Measurements from ENCODE around the gene GALNT9. TPM values are rescaled to one million over a fixed set of nuclear protein-coding genes. Genes with fewer than 3 reads are reported as not detected.
A peak's percentile ranks its signal among the peaks of the same experiment; 100 is the strongest.

GALNT9 gene
- total and polyA plus RNA-seq, 8 donors: 0.17 to 5.0 (median 2.8) TPM; not detected in 1

- Histone ChIP-seq H3K9me3 (no peaks in the 10 kb centered on the region), H3K27me3 (peaks cover 0 to 64% of the 10 kb centered on the region in 2 donors), H3K36me3 (no peaks in the 10 kb centered on the region), H3K4me1 (no peaks in the 10 kb centered on the region), H3K4me3 (no peak overlapping the region), H3K27ac (no peak overlapping the region)
- intact Hi-C loops (cut with DNase I): no loop called here
- DNase-seq (peak in 1 of 4 donors; percentile 45), ATAC-seq (no peak)
- no peak for TF ChIP-seq CTCF (IDR thresholded peaks at IDR 0.05)
These were observed 64.2 kb downstream of the GALNT9 start for GRCh38 chr12:132265056-132265800.

- no peaks in the 10 kb centered on the region for H3K9me3 ChIP-seq
- DNase-seq (peak in 1 of 4 donors; percentile 75), ATAC-seq (no peak)
- intact Hi-C loops (cut with DNase I): no loop called here
- no peaks in the 10 kb centered on the region for H3K36me3 ChIP-seq
- H3K4me1 ChIP-seq: no peaks in the 10 kb centered on the region
- H3K4me3 ChIP-seq: no peak overlapping the region
- no peak overlapping the region for H3K27ac ChIP-seq
- no peak for TF ChIP-seq CTCF (IDR thresholded peaks at IDR 0.05)
- H3K27me3 ChIP-seq: peaks cover 0 to 63% of the 10 kb centered on the region in 2 donors
These were observed 65.0 kb downstream of the GALNT9 start for GRCh38 chr12:132264086-132265010.

GRCh38 chr12:132263451-132264049 lies 65.8 kb downstream of the GALNT9 start:
- Histone ChIP-seq H3K27ac (no peak overlapping the region), H3K9me3 (no peaks in the 10 kb centered on the region), H3K36me3 (no peaks in the 10 kb centered on the region), H3K27me3 (peaks cover 0 to 62% of the 10 kb centered on the region in 2 donors), H3K4me3 (no peak overlapping the region), H3K4me1 (no peaks in the 10 kb centered on the region)
- intact Hi-C loops (cut with DNase I): no loop called here
- ATAC-seq (no peak), DNase-seq (peak in 1 of 4 donors; percentile 64)
- TF ChIP-seq CTCF (IDR thresholded peaks at IDR 0.05): no peak

- intact Hi-C loops (cut with DNase I): no loop called here
- Histone ChIP-seq H3K9me3 (no peaks in the 10 kb centered on the region), H3K36me3 (no peaks in the 10 kb centered on the region), H3K27me3 (peaks cover 0 to 62% of the 10 kb centered on the region in 2 donors), H3K4me3 (no peak overlapping the region), H3K27ac (no peak overlapping the region), H3K4me1 (no peaks in the 10 kb centered on the region)
- DNase-seq: peak in 1 of 4 donors; percentile 45
- ATAC-seq: no peak
- no peak for TF ChIP-seq CTCF (IDR thresholded peaks at IDR 0.05)
These were observed 66.4 kb downstream of the GALNT9 start for GRCh38 chr12:132263061-132263360.

All from left lung (tissue), 10 donors.